GM12878 (cell line): ENCODE results near the gene RENBP. TPM values are rescaled to one million over a fixed set of nuclear protein-coding genes. Genes with fewer than 3 reads are reported as not detected.

Experiments
- ATAC-seq: fragments of 200-7000 bp; cut with Tn5 transposase; 3 replicates; pipeline ENCODE4 v1.9.1; 2020; ENCODE audit warnings: mild to moderate bottlenecking, moderate library complexity
- BruUV-seq: library from RNA; stranded (reverse); fragments of 400-500 nt; replicated peaks from 2 replicates; lab custom pipeline; 2021; lab: Mats Ljungman, UMichigan
- CTCF ChIA-PET: fragments of 300-600 bp; sonication (Branson Sonifier 250); formaldehyde crosslinking; extraction: SDS; loops from one replicate; lab custom pipeline; 2021; ENCODE audit warnings: inconsistent platforms; lab: Yijun Ruan, JAX
- POLR2A ChIA-PET: fragments of 350-600 bp; formaldehyde crosslinking; extraction: SDS; loops from one replicate; lab custom pipeline; 2021; ENCODE audit warnings: inconsistent platforms; lab: Charles Lee
- RAD21 ChIA-PET: fragments of 300-600 bp; sonication (Branson Sonifier 250); formaldehyde crosslinking; loops from one replicate; lab custom pipeline; 2023; ENCODE audit warnings: antibody characterized with exemption; ENCODE audit not compliant: unreplicated experiment; lab: Charles Lee
- SMC1A ChIA-PET: fragments of 300-600 bp; sonication (Branson Sonifier 250); formaldehyde crosslinking; loops from one replicate; lab custom pipeline; 2023; ENCODE audit not compliant: unreplicated experiment, uncharacterized antibody; lab: Charles Lee
- DNase-seq: peaks from one replicate; pipeline ENCODE4 v3.0.0-alpha.2; 2011; ENCODE audit warnings: low read depth, low spot score
- FAIRE-seq: peaks from 3 replicates; lab custom pipeline; 2011; peaks lifted over from hg19 to GRCh38; lab: Jason Lieb, UNC
- H2AFZ ChIP-seq: 2 replicates; pipeline ENCODE4 v1.6.0; 2011; ENCODE audit warnings: low read depth, low read length, control low read depth; ENCODE audit not compliant: control insufficient read depth
- H3K27ac ChIP-seq: 2 replicates; pipeline ENCODE4 v1.5.1; 2011; ENCODE audit warnings: control low read depth; ENCODE audit not compliant: control insufficient read depth, insufficient read depth
- H3K27me3 ChIP-seq, 2 experiments: replicated peaks in 1 of 2; 2 replicates each; pipeline versions ENCODE4 v1.6.0 to v1.6.1; 2011; ENCODE audit warnings: low read length in 1 of 2; ENCODE audit not compliant: control insufficient read depth in 2 of 2, insufficient read depth in 2 of 2
- H3K36me3 ChIP-seq, 2 experiments: 2 replicates each; pipeline ENCODE4 v1.5.1; 2011; ENCODE audit warnings: low read length in 1 of 2; ENCODE audit not compliant: control insufficient read depth in 2 of 2, insufficient read depth in 2 of 2
- H3K4me1 ChIP-seq: 2 replicates; pipeline ENCODE4 v1.6.1; 2011; ENCODE audit warnings: mild to moderate bottlenecking, low read length, moderate library complexity, mixed read lengths; ENCODE audit not compliant: control insufficient read depth, insufficient read depth
- H3K4me2 ChIP-seq: 2 replicates; pipeline ENCODE4 v1.6.0; 2011; ENCODE audit warnings: control low read depth; ENCODE audit not compliant: control insufficient read depth, insufficient read depth
- H3K4me3 ChIP-seq: fragments of 200-600 bp; sonication (generic); 2 replicates; pipeline ENCODE4 v1.5.1; 2016
- H3K79me2 ChIP-seq: 2 replicates; pipeline ENCODE4 v1.6.0; 2011; ENCODE audit warnings: low read length; ENCODE audit not compliant: control insufficient read depth, insufficient read depth
- H3K9ac ChIP-seq: 2 replicates; pipeline ENCODE4 v1.8.0; 2011; ENCODE audit warnings: low read length, control low read depth, mixed read lengths; ENCODE audit not compliant: control insufficient read depth, insufficient read depth
- H3K9me3 ChIP-seq: replicated peaks from 3 replicates; pipeline ENCODE4 v1.5.1; 2011; ENCODE audit warnings: mild to moderate bottlenecking, low read length; ENCODE audit not compliant: control insufficient read depth, insufficient read depth
- H4K20me1 ChIP-seq: 2 replicates; pipeline ENCODE4 v1.6.0; 2011; ENCODE audit not compliant: control insufficient read depth, insufficient read depth
- ATF7 ChIP-seq: fragments of 450-650 bp; IDR thresholded peaks from 2 replicates; pipeline ENCODE4 v1.6.1; 2016; ENCODE audit warnings: low read depth, mild to moderate bottlenecking
- E4F1 ChIP-seq: fragments of 450-650 bp; IDR thresholded peaks from 2 replicates; pipeline ENCODE4 v1.6.1; 2018; ENCODE audit warnings: borderline replicate concordance, mild to moderate bottlenecking; ENCODE audit not compliant: partially characterized antibody
- RB1 ChIP-seq: fragments of 450-650 bp; formaldehyde crosslinking; IDR thresholded peaks from 2 replicates; pipeline ENCODE4 v1.6.1; 2017; ENCODE audit warnings: mild to moderate bottlenecking, borderline replicate concordance
- SIN3A ChIP-seq: IDR thresholded peaks from 2 replicates; pipeline ENCODE4 v1.6.1; 2012; ENCODE audit warnings: low read depth, low read length, improper control_type of control experiment
- SRF ChIP-seq, 2 experiments: IDR thresholded peaks; 2 replicates each; pipeline ENCODE4 v1.6.1; 2011; ENCODE audit warnings: low read depth in 2 of 2, low read length in 2 of 2, mild to moderate bottlenecking in 1 of 2, moderate library complexity in 1 of 2
- TARDBP ChIP-seq: IDR thresholded peaks from 2 replicates; pipeline ENCODE4 v1.6.1; 2016; ENCODE audit warnings: borderline replicate concordance
- ZNF207 ChIP-seq: fragments of 450-650 bp; IDR thresholded peaks from 2 replicates; pipeline ENCODE4 v1.6.1; 2014; ENCODE audit warnings: antibody characterized with exemption, mild to moderate bottlenecking, borderline replicate concordance
- WGBS: methylation state at CpG from one replicate; pipeline ENCODE4 v1.1.6; 2016; ENCODE audit warnings: low lambda C conversion rate; ENCODE audit not compliant: insufficient replicate concordance, insufficient coverage; ENCODE audit errors: missing lambda C conversion rate; 5-methylcytosine and 5-hydroxymethylcytosine counted together
- in situ Hi-C: fragments of 300-500 bp; cut with MboI; formaldehyde crosslinking; loops from 9 replicates; pipeline ENCODE4 v1.14.3; 2018; ENCODE audit warnings: mixed read lengths
- intact Hi-C: fragments of 100-400 bp; cut with micrococcal nuclease; formaldehyde crosslinking; loops from one replicate; pipeline ENCODE4 v1.14.2; 2022; ENCODE audit not compliant: unreplicated experiment
- polyA plus RNA-seq, 11 experiments: library from polyadenylated mRNA; depleted of rRNA in 4 of 11; unstranded in 6 of 11; stranded (reverse) in 5 of 11; fragments of >200 nt; fragmentation: Nextera tagmentation in 4 of 11; fragmentation: Illumina TruSeq in 1 of 11; extraction: Ambion mirVana in 4 of 11; extraction: Trizol in 1 of 11; gene quantifications; 1 replicate in 1 of 11; 2 replicates in 10 of 11; pipeline versions ENCODE4 v1.2.1 to v1.2.3, GENCODE V29; 2011 to 2016; ENCODE audit warnings: inconsistent platforms in 2 of 11, missing spikeins in 2 of 11, low read depth in 1 of 11
- total RNA-seq, 4 experiments: library from RNA; depleted of rRNA in 3 of 4; stranded (reverse); fragments of >200 nt in 3 of 4; fragmentation: Illumina TruSeq in 1 of 4; extraction: Trizol in 1 of 4; gene quantifications; 2 replicates each; pipeline versions ENCODE4 v1.2.1 to v1.2.3, GENCODE V29; 2013 to 2021
- TF ChIP-seq, protein P1 (sequence below): IDR thresholded peaks from 2 replicates; pipeline ENCODE4 v1.6.1; 2011; ENCODE audit warnings: low read depth, mild to moderate bottlenecking, low read length, moderate library complexity, borderline replicate concordance; ENCODE audit errors: extremely low read depth
- TF ChIP-seq, protein P2 (sequence below): fragments of 450-650 bp; IDR thresholded peaks from 2 replicates; pipeline ENCODE4 v1.6.1; 2017; ENCODE audit warnings: mild to moderate bottlenecking, moderate library complexity
- TF ChIP-seq, protein P3 (sequence below): IDR thresholded peaks from 2 replicates; pipeline ENCODE4 v1.6.1; 2011; ENCODE audit warnings: borderline replicate concordance, low read depth, mild to moderate bottlenecking, moderate library complexity, mixed read lengths, low read length; ENCODE audit not compliant: insufficient read depth; ENCODE audit errors: extremely low read length

The RENBP gene
- total and polyA plus RNA-seq, 10 of the 15 experiments (the other 5 are each of a cell fraction or from before 2014, with no cell fraction given): 0.36 to 4.9 (median 1.8) TPM; not detected in 3

DNA sequence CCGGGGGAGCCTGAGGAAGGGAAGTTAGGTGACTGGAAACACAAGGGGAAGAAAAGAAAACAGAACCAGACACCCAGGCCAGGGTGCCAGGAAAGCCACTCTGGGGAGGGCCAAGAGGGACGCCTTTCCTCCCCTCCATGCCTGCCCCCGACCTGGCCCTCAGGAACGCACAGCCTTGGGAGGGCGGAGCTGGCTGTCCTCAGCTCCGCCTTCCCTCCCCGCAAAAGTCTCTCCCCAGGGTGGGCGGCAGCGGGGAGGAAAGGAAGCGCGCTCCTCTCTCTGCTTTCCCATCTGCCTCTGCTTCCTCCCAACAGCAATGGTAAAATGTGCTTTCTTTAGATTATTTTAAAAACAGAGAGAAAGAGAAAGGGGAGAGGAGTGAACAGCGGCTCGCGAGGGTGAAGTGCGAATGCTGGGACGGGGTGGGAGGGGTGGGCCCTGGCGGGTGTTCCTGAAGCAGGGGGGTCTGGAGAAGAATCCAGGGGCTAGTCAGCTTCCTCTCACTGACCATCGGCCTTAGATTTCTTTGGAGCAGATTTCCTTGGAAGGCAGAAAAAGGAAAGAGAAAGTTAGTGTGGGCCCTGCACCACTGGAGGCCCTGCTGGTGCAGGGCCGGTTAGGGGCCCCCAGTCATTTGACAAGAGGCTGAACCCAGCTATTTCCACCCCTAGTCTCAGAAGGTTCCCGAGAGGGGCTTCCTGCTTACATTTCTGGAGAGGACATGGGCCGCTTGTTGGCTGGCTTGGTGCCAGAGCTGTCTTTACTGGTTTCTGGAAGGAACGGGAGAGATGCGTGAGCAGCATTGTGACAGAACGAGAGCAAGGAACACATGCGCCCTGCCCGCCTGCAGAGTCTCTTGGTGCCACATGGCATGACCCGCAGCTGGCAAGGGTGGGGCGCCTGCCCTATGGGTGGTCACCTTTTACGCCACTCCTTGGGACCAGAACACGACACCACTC lies 4.7 kb upstream of the RENBP start:
- Histone ChIP-seq H4K20me1 (no peaks in the 10 kb centered on the region), H3K4me2 (no peak overlapping the region), H3K9ac (no peak overlapping the region), H3K9me3 (no peaks in the 10 kb centered on the region), H3K4me3 (no peak overlapping the region), H3K36me3 (peaks cover 6 to 39% of the 10 kb centered on the region in 2 experiments), H3K79me2 (no peaks in the 10 kb centered on the region; the same call in 1 of the 2 replicates), H3K27ac (no peak overlapping the region), H3K4me1 (no peaks in the 10 kb centered on the region), H2AFZ (no peak overlapping the region), H3K27me3 (no peaks in the 10 kb centered on the region)
- WGBS: 89% methylated on average over 30 of the region's 30 CpGs
- ChIA-PET CTCF (interaction anchor here (1.2 to 8.7 kb wide), 7 partner anchors 10 to 186 kb away, joined by 5 to 172 read pairs (median 26); partner anchors contain the start of genes ARHGAP4, NAA10 and PLXNB3), RAD21 (interaction anchor here (1.0 to 2.0 kb wide), 2 partner anchors 14 to 19 kb away, joined by 3 to 5 read pairs; no protein-coding TSS in a partner anchor), POLR2A (no interaction called here), SMC1A (interaction anchor here (0.7 to 6.5 kb wide), 2 partner anchors 13 to 24 kb away, joined by 3 to 61 read pairs; partner anchors contain the start of gene ARHGAP4)
- DNase-seq (no peak), ATAC-seq (no peak), FAIRE-seq (no peak)
- no TSS peak for BruUV-seq
- in situ Hi-C loops: no loop called here
- no peak for TF ChIP-seq ATF7
- TF ChIP-seq, protein P1, sequence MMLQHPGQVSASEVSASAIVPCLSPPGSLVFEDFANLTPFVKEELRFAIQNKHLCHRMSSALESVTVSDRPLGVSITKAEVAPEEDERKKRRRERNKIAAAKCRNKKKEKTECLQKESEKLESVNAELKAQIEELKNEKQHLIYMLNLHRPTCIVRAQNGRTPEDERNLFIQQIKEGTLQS: no peak
- TF ChIP-seq, protein P2, sequence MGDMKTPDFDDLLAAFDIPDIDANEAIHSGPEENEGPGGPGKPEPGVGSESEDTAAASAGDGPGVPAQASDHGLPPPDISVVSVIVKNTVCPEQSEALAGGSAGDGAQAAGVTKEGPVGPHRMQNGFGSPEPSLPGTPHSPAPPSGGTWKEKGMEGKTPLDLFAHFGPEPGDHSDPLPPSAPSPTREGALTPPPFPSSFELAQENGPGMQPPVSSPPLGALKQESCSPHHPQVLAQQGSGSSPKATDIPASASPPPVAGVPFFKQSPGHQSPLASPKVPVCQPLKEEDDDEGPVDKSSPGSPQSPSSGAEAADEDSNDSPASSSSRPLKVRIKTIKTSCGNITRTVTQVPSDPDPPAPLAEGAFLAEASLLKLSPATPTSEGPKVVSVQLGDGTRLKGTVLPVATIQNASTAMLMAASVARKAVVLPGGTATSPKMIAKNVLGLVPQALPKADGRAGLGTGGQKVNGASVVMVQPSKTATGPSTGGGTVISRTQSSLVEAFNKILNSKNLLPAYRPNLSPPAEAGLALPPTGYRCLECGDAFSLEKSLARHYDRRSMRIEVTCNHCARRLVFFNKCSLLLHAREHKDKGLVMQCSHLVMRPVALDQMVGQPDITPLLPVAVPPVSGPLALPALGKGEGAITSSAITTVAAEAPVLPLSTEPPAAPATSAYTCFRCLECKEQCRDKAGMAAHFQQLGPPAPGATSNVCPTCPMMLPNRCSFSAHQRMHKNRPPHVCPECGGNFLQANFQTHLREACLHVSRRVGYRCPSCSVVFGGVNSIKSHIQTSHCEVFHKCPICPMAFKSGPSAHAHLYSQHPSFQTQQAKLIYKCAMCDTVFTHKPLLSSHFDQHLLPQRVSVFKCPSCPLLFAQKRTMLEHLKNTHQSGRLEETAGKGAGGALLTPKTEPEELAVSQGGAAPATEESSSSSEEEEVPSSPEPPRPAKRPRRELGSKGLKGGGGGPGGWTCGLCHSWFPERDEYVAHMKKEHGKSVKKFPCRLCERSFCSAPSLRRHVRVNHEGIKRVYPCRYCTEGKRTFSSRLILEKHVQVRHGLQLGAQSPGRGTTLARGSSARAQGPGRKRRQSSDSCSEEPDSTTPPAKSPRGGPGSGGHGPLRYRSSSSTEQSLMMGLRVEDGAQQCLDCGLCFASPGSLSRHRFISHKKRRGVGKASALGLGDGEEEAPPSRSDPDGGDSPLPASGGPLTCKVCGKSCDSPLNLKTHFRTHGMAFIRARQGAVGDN: no peak
- TF ChIP-seq SRF (IDR thresholded peaks at IDR 0.05; ENCODE audit: low read depth in 2 of 2, low read length in 2 of 2): no peak
- TF ChIP-seq, protein P3, sequence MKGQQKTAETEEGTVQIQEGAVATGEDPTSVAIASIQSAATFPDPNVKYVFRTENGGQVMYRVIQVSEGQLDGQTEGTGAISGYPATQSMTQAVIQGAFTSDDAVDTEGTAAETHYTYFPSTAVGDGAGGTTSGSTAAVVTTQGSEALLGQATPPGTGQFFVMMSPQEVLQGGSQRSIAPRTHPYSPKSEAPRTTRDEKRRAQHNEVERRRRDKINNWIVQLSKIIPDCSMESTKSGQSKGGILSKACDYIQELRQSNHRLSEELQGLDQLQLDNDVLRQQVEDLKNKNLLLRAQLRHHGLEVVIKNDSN: no peak
- no peak for TF ChIP-seq E4F1
- TF ChIP-seq TARDBP: no peak
- TF ChIP-seq RB1: no peak
- no peak for TF ChIP-seq SIN3A
- TF ChIP-seq ZNF207: no peak
- intact Hi-C loops: loop anchor here (5.0 kb wide), 1 partner anchor 992 kb away; no protein-coding TSS in a partner anchor
